ENCODE results near the gene MAP2K6.

GRCh38 chr17:69477903-69478266 is 63.4 kb downstream of the MAP2K6 start:
- TF ChIP-seq SP1 (IDR thresholded peaks at IDR 0.05), result no peak
- no peak for TF ChIP-seq FOXK2 (IDR thresholded peaks at IDR 0.05)
- no peak for TF ChIP-seq FOXM1 (IDR thresholded peaks at IDR 0.05; ENCODE audit: borderline replicate concordance)
- TF ChIP-seq CTBP1 (IDR thresholded peaks at IDR 0.05; ENCODE audit: borderline replicate concordance), result no peak
- no peak for TF ChIP-seq PKNOX1 (IDR thresholded peaks at IDR 0.05)
- no peak for TF ChIP-seq ARNT (IDR thresholded peaks at IDR 0.05)
- TF ChIP-seq L3MBTL2 (conservative IDR thresholded peaks at IDR 0.05), result no peak
- TF ChIP-seq NFRKB (IDR thresholded peaks at IDR 0.05), result no peak
